ENCODE results near the gene TTC34. TPM values are rescaled to one million over a fixed set of nuclear protein-coding genes. Genes with fewer than 3 reads are reported as not detected.

TTC34 gene
- total and polyA plus RNA-seq, 2 donors from 2014 or later = 0.15 to 2.4 TPM

DNA sequence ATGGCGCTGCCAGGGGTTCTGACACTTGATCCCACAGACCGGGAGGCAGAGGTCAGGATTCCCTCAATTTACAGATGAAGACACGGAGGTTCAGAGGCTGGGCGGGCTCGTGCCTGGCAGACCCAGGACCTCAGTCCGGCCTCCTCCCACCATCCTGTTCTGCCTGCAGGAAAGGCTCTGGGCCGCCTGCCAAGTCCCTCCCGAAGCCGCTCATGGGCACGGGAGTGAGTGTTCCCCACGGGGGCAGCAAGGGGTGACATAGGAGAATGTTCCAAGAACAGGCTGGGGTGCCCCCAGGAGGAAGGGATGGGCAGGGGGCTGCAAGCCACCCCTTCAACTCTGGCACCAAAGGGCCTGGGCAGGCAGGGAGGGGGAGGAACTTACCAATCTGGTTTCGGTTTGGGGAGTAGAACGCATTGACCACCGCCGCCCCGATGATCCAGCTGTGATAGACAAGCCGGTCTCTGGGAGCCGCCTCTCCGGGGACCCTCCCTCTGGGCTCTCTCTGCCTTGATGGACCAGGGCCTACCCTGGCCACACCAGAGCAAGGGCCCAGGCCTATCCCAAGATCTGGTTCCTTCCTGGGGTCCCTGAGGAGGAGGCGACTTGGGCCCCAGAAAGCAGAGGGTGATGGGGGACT, 207.4 kb downstream of the TTC34 start:
- FAIRE-seq (no peak), DNase-seq (peak in 3 of 5 donors; percentile 54 to 92 (median 76))
- H3K36me3 ChIP-seq (ENCODE audit: control insufficient read depth in 2 of 3, insufficient read depth in 3 of 3, low read length in 3 of 3) = no peaks in the 10 kb centered on the region
- H3K27ac ChIP-seq (ENCODE audit: low read depth in 2 of 2, low read length in 2 of 2) = no peak overlapping the region
- peak overlapping the region in 1 of 3 donors; percentile 35 for H3K4me3 ChIP-seq (ENCODE audit: low read length in 3 of 3)
- H3K4me1 ChIP-seq (ENCODE audit: control insufficient read depth in 2 of 3, insufficient read depth in 2 of 3, low read depth in 1 of 3, low read length in 3 of 3) = peaks cover 0 to 4% (median 0%) of the 10 kb centered on the region in 3 donors
- TF ChIP-seq, protein P1, sequence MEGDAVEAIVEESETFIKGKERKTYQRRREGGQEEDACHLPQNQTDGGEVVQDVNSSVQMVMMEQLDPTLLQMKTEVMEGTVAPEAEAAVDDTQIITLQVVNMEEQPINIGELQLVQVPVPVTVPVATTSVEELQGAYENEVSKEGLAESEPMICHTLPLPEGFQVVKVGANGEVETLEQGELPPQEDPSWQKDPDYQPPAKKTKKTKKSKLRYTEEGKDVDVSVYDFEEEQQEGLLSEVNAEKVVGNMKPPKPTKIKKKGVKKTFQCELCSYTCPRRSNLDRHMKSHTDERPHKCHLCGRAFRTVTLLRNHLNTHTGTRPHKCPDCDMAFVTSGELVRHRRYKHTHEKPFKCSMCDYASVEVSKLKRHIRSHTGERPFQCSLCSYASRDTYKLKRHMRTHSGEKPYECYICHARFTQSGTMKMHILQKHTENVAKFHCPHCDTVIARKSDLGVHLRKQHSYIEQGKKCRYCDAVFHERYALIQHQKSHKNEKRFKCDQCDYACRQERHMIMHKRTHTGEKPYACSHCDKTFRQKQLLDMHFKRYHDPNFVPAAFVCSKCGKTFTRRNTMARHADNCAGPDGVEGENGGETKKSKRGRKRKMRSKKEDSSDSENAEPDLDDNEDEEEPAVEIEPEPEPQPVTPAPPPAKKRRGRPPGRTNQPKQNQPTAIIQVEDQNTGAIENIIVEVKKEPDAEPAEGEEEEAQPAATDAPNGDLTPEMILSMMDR (IDR thresholded peaks at IDR 0.05; ENCODE audit: borderline replicate concordance, extremely low read depth, insufficient read depth) = no peak
- no peak overlapping the region for H3K9ac ChIP-seq (ENCODE audit: low read length in 3 of 3)
- H3K9me3 ChIP-seq (ENCODE audit: control insufficient read depth in 2 of 3, insufficient read depth in 1 of 3, low read length in 3 of 3) = no peaks in the 10 kb centered on the region
- intact Hi-C loops (cut with DNase I) = no loop called here
- no peaks in the 10 kb centered on the region for H3K27me3 ChIP-seq (ENCODE audit: control insufficient read depth, insufficient read depth, low read length)

DNA sequence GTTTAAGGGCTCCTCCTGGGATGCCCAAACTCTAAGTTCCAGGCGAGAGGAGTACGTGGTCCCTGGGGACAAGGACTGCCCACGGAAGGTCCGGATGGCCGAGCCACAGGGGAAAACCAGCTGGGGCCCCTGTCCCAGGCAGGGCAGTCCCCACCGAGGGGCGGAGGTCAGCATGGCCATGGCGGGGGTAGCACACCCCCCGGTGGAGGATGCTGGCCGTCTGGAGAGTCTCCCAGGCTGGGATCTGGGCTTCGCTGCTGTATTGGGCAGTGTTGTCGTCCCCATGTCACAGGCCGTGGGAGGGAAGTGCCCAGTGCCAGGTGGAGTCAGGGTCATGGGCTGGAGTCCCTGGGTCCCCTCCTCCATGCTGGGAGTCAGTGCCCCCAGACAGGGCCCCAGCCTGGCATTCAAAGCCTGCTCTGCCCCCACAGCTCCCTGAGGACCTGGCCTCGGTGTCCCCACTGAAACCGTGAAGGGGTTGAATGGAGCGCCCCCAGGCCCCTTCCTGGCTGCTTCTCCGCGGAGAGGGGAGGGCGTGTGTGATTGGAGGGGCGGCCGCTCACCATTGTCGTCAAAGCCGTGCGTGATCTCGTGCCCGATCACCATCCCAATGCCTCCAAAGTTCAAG, 208.1 kb downstream of the TTC34 start:
- DNase-seq = peak in 2 of 5 donors; percentile 55 to 75
- peak overlapping the region in 1 of 3 donors; percentile 35 for H3K4me3 ChIP-seq (ENCODE audit: low read length in 3 of 3)
- TF ChIP-seq, protein P1 (IDR thresholded peaks at IDR 0.05; ENCODE audit: borderline replicate concordance, extremely low read depth, insufficient read depth) = no peak
- FAIRE-seq = no peak
- H3K27ac ChIP-seq (ENCODE audit: low read depth in 2 of 2, low read length in 2 of 2) = no peak overlapping the region
- no peaks in the 10 kb centered on the region for H3K36me3 ChIP-seq (ENCODE audit: control insufficient read depth in 2 of 3, insufficient read depth in 3 of 3, low read length in 3 of 3)
- no peaks in the 10 kb centered on the region for H3K9me3 ChIP-seq (ENCODE audit: control insufficient read depth in 2 of 3, insufficient read depth in 1 of 3, low read length in 3 of 3)
- H3K9ac ChIP-seq (ENCODE audit: low read length in 3 of 3) = no peak overlapping the region
- intact Hi-C loops (cut with DNase I) = no loop called here
- peaks cover 0 to 4% (median 0%) of the 10 kb centered on the region in 3 donors for H3K4me1 ChIP-seq (ENCODE audit: control insufficient read depth in 2 of 3, insufficient read depth in 2 of 3, low read depth in 1 of 3, low read length in 3 of 3)
- H3K27me3 ChIP-seq (ENCODE audit: control insufficient read depth, insufficient read depth, low read length) = no peaks in the 10 kb centered on the region

DNA sequence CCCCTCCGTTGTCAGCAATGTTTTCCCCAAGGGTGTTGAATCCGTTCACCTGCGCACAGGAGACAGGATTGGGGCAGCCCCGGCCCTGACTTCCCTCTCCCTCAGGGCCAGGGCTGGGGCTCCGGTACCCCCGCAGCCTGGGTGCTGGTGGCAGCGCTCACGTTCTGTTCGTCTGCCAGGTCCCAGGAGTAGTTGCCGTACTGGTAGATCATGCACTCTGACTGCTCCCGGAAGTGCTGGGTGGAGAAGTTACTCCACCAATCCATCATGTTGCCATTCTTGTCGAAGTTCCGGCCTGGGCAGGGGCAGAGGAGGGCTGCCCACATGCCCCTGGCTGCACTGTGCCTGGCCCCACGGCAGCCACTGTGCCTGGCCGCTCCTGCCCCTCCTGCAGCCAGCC, 208.8 kb downstream of the TTC34 start:
- Histone ChIP-seq H3K4me3 (ENCODE audit: low read length in 3 of 3) (no peak overlapping the region), H3K27me3 (ENCODE audit: control insufficient read depth, insufficient read depth, low read length) (no peaks in the 10 kb centered on the region), H3K9me3 (ENCODE audit: control insufficient read depth in 2 of 3, insufficient read depth in 1 of 3, low read length in 3 of 3) (no peaks in the 10 kb centered on the region), H3K36me3 (ENCODE audit: control insufficient read depth in 2 of 3, insufficient read depth in 3 of 3, low read length in 3 of 3) (no peaks in the 10 kb centered on the region), H3K4me1 (ENCODE audit: control insufficient read depth in 2 of 3, insufficient read depth in 2 of 3, low read depth in 1 of 3, low read length in 3 of 3) (peaks cover 0 to 4% (median 2%) of the 10 kb centered on the region in 3 donors), H3K9ac (ENCODE audit: low read length in 3 of 3) (no peak overlapping the region), H3K27ac (ENCODE audit: low read depth in 2 of 2, low read length in 2 of 2) (no peak overlapping the region)
- peak in 3 of 5 donors; percentile 38 to 69 (median 42) for DNase-seq
- TF ChIP-seq, protein P1 (IDR thresholded peaks at IDR 0.05; ENCODE audit: borderline replicate concordance, extremely low read depth, insufficient read depth) = no peak
- intact Hi-C loops (cut with DNase I) = no loop called here
- no peak for FAIRE-seq
